GM13977 (cell line): ENCODE measurements around the gene PPP2R2B.

Experiments
- DNase-seq: peaks from one replicate; pipeline ENCODE4 v3.0.0; 2012; ENCODE audit warnings: low spot score
- in situ Hi-C: fragments of 300-500 bp; cut with MboI; formaldehyde crosslinking; loops from one replicate; pipeline ENCODE4 v1.12.0; 2022; ENCODE audit warnings: low sequenced_read_pairs, low pct_unique_long_range_greater_than_20kb, mixed read lengths, inconsistent platforms; ENCODE audit not compliant: unreplicated experiment
- TF ChIP-seq, protein P1 (sequence below): IDR thresholded peaks from 2 replicates; pipeline ENCODE4 v1.5.1; 2012; ENCODE audit warnings: mild to moderate bottlenecking, control low read depth; ENCODE audit not compliant: insufficient read depth; ENCODE audit errors: extremely low read depth, missing control alignments

PPP2R2B gene

DNA sequence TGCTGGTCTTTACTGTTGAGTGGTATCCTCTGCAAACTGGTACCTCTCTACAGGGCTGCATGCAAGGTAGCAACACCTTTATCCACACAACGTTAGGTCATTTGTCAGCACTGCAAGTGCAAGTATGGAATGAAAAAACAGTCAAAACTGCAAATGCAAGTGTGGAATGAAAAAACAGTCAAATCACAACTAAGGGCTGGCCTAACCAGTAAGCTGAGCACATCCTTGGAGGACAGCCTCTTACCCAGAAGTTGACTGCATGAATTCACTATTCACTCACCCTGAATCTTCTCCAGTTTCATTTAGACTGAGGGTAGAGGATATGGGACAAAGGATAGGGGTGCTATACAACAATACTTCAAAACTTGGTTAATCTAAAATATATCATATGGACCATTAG is 158.4 kb downstream of the PPP2R2B start:
- no peak for DNase-seq
- TF ChIP-seq, protein P1, sequence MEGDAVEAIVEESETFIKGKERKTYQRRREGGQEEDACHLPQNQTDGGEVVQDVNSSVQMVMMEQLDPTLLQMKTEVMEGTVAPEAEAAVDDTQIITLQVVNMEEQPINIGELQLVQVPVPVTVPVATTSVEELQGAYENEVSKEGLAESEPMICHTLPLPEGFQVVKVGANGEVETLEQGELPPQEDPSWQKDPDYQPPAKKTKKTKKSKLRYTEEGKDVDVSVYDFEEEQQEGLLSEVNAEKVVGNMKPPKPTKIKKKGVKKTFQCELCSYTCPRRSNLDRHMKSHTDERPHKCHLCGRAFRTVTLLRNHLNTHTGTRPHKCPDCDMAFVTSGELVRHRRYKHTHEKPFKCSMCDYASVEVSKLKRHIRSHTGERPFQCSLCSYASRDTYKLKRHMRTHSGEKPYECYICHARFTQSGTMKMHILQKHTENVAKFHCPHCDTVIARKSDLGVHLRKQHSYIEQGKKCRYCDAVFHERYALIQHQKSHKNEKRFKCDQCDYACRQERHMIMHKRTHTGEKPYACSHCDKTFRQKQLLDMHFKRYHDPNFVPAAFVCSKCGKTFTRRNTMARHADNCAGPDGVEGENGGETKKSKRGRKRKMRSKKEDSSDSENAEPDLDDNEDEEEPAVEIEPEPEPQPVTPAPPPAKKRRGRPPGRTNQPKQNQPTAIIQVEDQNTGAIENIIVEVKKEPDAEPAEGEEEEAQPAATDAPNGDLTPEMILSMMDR = no peak
- in situ Hi-C loops = no loop called here

GRCh38 chr5:146719179-146719578 is 159.4 kb downstream of the PPP2R2B start:
- no peak for DNase-seq
- TF ChIP-seq, protein P1 = no peak
- in situ Hi-C loops = no loop called here

- no peak for DNase-seq
- in situ Hi-C loops = no loop called here
- TF ChIP-seq, protein P1 = no peak
Observed at GRCh38 chr5:146718609-146719008, 159.9 kb downstream of the PPP2R2B start.

GRCh38 chr5:146717951-146718350 is 160.6 kb downstream of the PPP2R2B start:
- in situ Hi-C loops = no loop called here
- TF ChIP-seq, protein P1 = no peak
- DNase-seq = no peak

DNA sequence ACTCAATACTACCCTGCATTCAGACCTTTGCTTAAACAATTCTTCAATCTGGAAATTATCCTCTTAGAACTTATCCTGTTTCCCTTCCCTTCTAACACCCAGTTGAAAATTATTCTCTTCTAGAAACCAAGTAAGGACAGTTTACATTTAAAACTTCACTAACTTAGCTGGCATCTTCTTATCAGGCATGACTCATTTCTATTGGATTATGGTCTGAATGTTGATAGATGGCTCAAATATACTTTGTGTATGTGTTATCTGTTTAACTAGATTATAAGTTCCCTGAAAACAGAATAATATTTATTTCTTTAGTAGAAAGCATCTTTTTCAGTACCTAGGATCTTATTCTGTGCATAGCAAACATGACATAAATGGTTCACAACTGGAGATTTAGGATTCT is 161.9 kb downstream of the PPP2R2B start:
- no peak for DNase-seq
- TF ChIP-seq, protein P1 = no peak
- in situ Hi-C loops = no loop called here

DNA sequence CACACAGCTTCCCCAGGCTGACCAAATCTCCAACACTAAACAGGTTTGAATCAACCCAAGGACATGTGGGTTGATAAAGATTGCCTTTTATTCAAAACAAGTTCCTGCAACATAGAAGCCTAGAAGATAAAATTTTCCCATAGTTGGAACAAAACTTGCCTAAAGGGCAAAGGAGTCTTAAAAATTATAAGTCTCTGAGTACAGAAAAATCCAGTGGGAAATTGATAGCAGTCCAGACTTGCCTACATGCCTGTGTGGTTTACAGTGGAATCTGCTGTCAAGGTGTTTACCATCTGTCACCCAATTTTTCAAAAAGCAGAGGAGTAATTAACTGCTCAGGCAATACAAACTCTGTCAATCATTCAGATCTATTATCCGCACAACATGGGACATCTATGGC is 168.2 kb downstream of the PPP2R2B start:
- DNase-seq = no peak
- TF ChIP-seq, protein P1 = no peak
- in situ Hi-C loops = no loop called here

- in situ Hi-C loops = no loop called here
- no peak for DNase-seq
- TF ChIP-seq, protein P1 = no peak
Observed at GRCh38 chr5:146707316-146707715, 171.2 kb downstream of the PPP2R2B start.
